GM20000 (cell line): ENCODE results near the gene LRCH1.

Experiments used
- DNase-seq: peaks from one replicate; pipeline ENCODE4 v3.0.0; 2012; ENCODE audit warnings: low spot score
- TF ChIP-seq, protein P1 (sequence below): IDR thresholded peaks from 2 replicates; pipeline ENCODE4 v1.5.1; 2012; ENCODE audit warnings: mild to moderate bottlenecking, control low read depth; ENCODE audit errors: extremely low read depth, missing control alignments

LRCH1 gene

DNA sequence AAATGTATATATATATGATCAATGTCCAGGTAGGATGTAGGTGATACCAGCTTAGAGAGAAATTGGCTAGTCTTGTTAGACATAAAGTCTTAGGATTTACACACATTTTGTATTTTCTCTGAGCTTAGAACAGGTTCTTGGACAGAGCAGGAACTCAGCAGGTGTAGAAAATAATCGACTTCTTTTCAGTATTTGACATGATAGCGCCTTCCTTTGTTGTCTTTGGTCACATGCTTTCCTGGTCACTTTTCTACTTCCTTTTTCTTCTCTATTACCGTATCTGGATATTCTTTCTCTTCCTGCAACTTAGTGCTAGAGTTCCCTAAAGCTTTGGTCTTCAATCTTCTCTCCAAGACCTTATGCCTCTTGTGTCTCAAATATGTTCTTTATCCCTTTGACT, 107.4 kb downstream of the LRCH1 start:
- TF ChIP-seq, protein P1, sequence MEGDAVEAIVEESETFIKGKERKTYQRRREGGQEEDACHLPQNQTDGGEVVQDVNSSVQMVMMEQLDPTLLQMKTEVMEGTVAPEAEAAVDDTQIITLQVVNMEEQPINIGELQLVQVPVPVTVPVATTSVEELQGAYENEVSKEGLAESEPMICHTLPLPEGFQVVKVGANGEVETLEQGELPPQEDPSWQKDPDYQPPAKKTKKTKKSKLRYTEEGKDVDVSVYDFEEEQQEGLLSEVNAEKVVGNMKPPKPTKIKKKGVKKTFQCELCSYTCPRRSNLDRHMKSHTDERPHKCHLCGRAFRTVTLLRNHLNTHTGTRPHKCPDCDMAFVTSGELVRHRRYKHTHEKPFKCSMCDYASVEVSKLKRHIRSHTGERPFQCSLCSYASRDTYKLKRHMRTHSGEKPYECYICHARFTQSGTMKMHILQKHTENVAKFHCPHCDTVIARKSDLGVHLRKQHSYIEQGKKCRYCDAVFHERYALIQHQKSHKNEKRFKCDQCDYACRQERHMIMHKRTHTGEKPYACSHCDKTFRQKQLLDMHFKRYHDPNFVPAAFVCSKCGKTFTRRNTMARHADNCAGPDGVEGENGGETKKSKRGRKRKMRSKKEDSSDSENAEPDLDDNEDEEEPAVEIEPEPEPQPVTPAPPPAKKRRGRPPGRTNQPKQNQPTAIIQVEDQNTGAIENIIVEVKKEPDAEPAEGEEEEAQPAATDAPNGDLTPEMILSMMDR = no peak
- no peak for DNase-seq

DNA sequence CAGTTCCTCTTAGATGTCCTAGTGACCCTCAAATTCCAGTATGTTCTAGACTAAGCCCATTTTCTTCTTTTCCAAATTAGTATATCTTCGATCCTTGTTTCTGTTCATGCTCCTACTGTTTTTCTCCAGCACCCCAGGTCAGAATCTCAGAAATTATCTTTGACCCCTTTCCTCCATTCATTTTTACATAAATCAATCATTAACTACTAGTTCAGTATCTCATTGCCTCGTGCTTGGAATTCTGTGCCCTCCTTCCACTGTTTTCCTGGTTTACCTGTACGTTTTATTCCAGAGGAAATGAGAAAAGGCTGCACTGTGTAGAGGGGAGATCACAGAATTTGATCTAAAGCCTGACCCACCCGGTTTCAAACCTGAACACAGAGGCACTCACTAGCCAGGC, 107.9 kb downstream of the LRCH1 start:
- TF ChIP-seq, protein P1 = no peak
- DNase-seq = no peak

DNA sequence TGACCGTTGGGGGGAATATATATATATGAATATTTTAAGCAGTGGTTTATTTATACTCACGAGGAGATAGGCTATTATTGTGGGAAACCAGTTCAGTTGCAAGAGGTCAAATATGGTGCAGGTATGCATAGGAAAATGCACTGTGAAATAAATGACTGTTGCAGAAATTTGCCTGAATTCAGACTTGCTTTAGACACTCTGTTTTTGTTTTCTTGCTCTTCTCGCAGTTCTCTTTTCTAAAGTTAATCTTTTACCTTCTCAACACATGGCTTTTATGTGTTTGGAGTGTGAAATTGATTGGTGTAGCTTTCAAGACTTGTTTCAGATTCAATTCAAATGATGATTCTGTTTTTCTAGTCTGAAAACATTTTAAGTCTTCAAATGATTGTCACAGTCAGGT, 109.7 kb downstream of the LRCH1 start:
- TF ChIP-seq, protein P1 = no peak
- peak; percentile 24 for DNase-seq

DNA sequence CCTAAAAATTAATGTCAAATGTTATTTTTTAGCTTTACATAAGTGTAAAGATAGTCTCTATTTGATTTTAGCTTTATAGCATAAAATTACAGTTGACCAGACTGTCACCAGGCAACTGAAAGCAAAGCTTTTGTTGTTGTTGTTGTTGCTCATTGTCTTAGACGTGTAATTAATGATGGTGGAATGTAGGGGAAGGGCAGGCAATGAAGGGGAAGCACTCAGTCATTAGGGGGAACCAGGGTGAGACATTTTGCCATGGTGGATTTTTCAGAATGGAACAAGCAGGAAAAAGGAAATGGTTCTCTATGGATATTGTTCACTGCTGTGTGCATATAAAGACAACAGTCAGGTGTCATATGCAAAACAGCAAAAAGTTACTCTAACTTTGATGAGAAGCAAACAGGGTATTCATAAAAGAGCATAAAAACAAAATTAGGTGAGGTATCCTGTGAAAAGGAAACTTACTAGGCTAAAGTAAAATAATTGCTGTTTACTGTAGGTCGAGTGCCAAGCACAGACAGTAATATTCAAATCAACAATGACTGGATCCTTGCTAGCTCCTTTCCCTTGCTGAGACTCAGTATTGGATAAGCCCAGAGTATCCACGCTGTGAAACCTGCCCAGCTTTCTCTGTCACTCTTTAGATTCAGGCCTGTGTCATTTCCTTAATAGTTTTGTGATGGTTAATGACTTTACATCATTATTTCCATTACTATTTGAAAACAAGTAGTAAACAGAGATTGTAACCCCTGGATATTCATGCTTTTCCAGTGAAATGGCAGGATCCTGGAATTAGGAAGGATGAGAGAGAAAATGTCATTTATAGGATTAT, 110.5 kb downstream of the LRCH1 start:
- TF ChIP-seq, protein P1 = no peak
- no peak for DNase-seq

DNA sequence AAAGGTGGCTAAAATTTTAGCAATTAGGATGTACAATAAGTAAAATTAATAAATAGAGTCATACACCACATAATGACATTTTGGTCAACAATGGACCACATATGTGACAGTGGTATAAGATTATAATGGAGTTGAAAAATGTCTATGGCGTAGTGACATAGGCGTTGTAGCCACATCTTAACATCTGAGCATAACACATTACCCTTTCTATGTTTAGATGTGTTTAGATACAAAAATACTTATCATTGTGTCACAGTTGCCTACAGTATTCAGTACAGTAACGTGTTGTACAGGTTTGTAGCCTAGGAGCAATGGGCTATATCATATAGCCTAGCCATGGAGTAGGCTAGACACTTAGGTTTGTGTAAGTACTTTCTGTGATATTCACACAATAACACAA, 111.2 kb downstream of the LRCH1 start:
- DNase-seq = no peak
- TF ChIP-seq, protein P1 = no peak

DNA sequence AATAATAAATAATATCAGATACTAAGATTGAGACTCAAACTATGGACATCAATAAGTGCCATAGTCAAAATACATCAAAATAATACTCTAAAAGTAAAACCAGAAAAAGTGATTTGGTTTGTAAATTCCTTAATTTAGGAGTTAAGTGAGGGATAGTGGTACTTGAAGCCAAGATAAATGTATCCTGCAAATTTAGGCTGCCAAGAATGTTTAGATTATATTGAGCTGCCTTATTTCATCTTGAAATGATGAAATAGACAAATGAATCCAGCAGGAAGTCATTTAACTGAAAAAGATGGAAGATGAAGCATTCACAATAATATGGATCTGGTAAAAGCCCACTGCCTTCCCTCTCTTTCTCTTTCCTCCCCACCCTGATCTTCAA, 112.3 kb downstream of the LRCH1 start:
- DNase-seq = no peak
- TF ChIP-seq, protein P1 = no peak

DNA sequence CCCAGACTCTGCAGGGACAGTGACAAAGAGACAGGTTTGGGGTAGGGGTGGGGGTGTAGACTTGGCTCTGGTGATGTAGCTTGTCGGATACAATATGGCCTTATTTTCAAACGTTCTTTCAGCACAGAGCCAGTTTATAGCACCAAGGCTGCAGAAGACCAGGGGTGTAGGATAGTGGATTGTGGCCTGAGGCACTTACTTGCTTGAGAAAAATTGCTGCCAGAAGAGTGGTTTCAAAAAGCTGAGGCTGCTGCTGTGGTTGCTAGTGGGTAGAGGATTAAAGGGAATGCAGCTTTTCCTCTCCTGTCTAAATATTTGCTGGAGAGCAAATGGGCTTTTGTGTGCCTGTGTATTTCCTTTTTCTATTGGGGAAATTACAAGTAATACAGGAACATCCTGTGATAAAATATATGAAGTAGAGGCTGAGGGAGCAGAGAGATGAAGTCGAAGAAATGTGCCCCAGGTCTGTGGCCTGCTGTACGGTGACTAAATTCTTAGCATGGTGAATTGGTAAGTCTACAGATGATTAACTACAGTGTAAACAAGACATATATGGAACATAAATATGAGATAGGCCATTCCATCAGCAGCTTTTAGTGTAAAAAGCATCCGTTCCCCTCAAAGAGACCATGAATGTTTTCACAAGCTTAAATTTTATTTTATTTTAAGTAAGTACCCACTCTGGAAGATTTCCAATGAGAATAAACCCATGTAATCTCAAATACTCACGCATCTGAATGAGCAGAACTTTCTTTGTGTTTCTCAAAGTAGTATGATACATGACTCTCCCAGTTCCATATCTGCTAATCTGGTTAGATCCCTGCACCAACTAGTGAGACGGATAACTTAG, 112.9 kb downstream of the LRCH1 start:
- DNase-seq = no peak
- TF ChIP-seq, protein P1 = no peak
